Gastrocnemius medialis (tissue), 4 donors: ENCODE data around the gene CCT5.
A peak's percentile ranks its signal among the peaks of the same experiment; 100 is the strongest.

Source experiments
- CTCF ChIP-seq, 5 experiments: fragments of 450-650 bp in 3 of 5; fragments of 200-600 bp in 2 of 5; sonication (generic) in 2 of 5; IDR thresholded peaks in 4 of 5; conservative IDR thresholded peaks in 1 of 5; 1 replicate in 4 of 5; 2 replicates in 1 of 5; pipeline ENCODE4 v1.5.1; 2016 to 2019; ENCODE audit warnings: antibody characterized with exemption in 5 of 5, mild to moderate bottlenecking in 3 of 5, moderate library complexity in 3 of 5
- POLR2A ChIP-seq, 2 donors: fragments of 450-650 bp; IDR thresholded peaks; one replicate each; pipeline ENCODE4 v1.6.1; 2017; ENCODE audit warnings: antibody characterized with exemption in 2 of 2, mild to moderate bottlenecking in 2 of 2, moderate library complexity in 2 of 2

GRCh38 chr5:10283927-10284635 lies 34.0 kb downstream of the CCT5 start:
- TF ChIP-seq CTCF (IDR thresholded peaks at IDR 0.05 in 4 of 5, conservative IDR thresholded peaks at IDR 0.05 in 1 of 5) (peak; percentile 89 to 98 (median 91)), POLR2A (IDR thresholded peaks at IDR 0.05) (no peak)
